HK-2 (cell line): ENCODE results near the gene SFXN5.
"Not testable (repeated sequence)": the region's sequence is repeated elsewhere in the genome, so short reads cannot be mapped to it uniquely, and the experiment has no call there.

Experiments used
- DNase-seq: peaks from one replicate; pipeline ENCODE4 v3.0.0-alpha.2; 2018; ENCODE audit not compliant: unreplicated experiment

Gene SFXN5

GRCh38 chr2:73071360-73072128, at the start of gene SFXN5:
SFXN5 (minus strand) TSS chr2:73071712; CDS start chr2:73071705, 7 bp downstream.
- peak; percentile 99 for DNase-seq

GRCh38 chr2:73119611-73120239, 48.2 kb upstream of the SFXN5 start:
- not testable (repeated sequence) for DNase-seq

- no peak for DNase-seq
Observed at GRCh38 chr2:73117441-73117840, 45.9 kb upstream of the SFXN5 start.

GRCh38 chr2:73116182-73116960, 44.9 kb upstream of the SFXN5 start:
- DNase-seq, result no peak

- DNase-seq, result no peak
Observed at GRCh38 chr2:73114273-73114867, 42.9 kb upstream of the SFXN5 start.

GRCh38 chr2:73112913-73113854, 41.7 kb upstream of the SFXN5 start, which contains the start of gene RAB11FIP5:
RAB11FIP5 (minus strand) TSS chr2:73112948; CDS start chr2:73112777, 171 bp downstream.
- DNase-seq, result peak; percentile 81

- peak; percentile 50 for DNase-seq
Observed at GRCh38 chr2:73112026-73112912, 40.8 kb upstream of the SFXN5 start.

GRCh38 chr2:73111073-73112025, 39.8 kb upstream of the SFXN5 start:
- DNase-seq, result peak; percentile 87

GRCh38 chr2:73110168-73111072, 38.9 kb upstream of the SFXN5 start:
- no peak for DNase-seq

- DNase-seq, result no peak
Observed at GRCh38 chr2:73109431-73110167, 38.1 kb upstream of the SFXN5 start.

- no peak for DNase-seq
Observed at GRCh38 chr2:73107211-73107926, 35.9 kb upstream of the SFXN5 start.

GRCh38 chr2:73106791-73107190, 35.3 kb upstream of the SFXN5 start:
- DNase-seq, result no peak

GRCh38 chr2:73105511-73105971, 34.0 kb upstream of the SFXN5 start:
- DNase-seq, result no peak

GRCh38 chr2:73104933-73105332, 33.4 kb upstream of the SFXN5 start:
- DNase-seq, result no peak

- no peak for DNase-seq
Observed at GRCh38 chr2:73103018-73103542, 31.6 kb upstream of the SFXN5 start.
